ENCODE data around the gene HRAS. TPM values are rescaled to one million over a fixed set of nuclear protein-coding genes. Genes with fewer than 3 reads are reported as not detected.

The HRAS gene
- total RNA-seq, 1 donor from 2014 or later = 83.7 TPM

GRCh38 chr11:555227-555779 lies 19.9 kb upstream of the HRAS start:
- peaks cover 40% of the 10 kb centered on the region for H3K27me3 ChIP-seq (ENCODE audit: control insufficient read depth, insufficient read depth, low read length)
- H3K4me3 ChIP-seq (ENCODE audit: low read depth, low read length) = peak overlapping the region; percentile 37
- no peaks in the 10 kb centered on the region for H3K36me3 ChIP-seq (ENCODE audit: control insufficient read depth, insufficient read depth, low read length)
- no peak for DNase-seq (ENCODE audit: low read depth)
- TF ChIP-seq CTCF (IDR thresholded peaks at IDR 0.05; ENCODE audit: insufficient read depth, low read length, poor library complexity, severe bottlenecking) = no peak

- H3K4me3 ChIP-seq (ENCODE audit: low read depth, low read length) = peak overlapping the region; percentile 37
- H3K36me3 ChIP-seq (ENCODE audit: control insufficient read depth, insufficient read depth, low read length) = no peaks in the 10 kb centered on the region
- peak; percentile 61 for TF ChIP-seq CTCF (IDR thresholded peaks at IDR 0.05; ENCODE audit: insufficient read depth, low read length, poor library complexity, severe bottlenecking)
- H3K27me3 ChIP-seq (ENCODE audit: control insufficient read depth, insufficient read depth, low read length) = peaks cover 40% of the 10 kb centered on the region
- DNase-seq (ENCODE audit: low read depth) = no peak
These were observed 19.3 kb upstream of the HRAS start for GRCh38 chr11:554428-555226.

- peaks cover 40% of the 10 kb centered on the region for H3K27me3 ChIP-seq (ENCODE audit: control insufficient read depth, insufficient read depth, low read length)
- no peak overlapping the region for H3K4me3 ChIP-seq (ENCODE audit: low read depth, low read length)
- no peaks in the 10 kb centered on the region for H3K36me3 ChIP-seq (ENCODE audit: control insufficient read depth, insufficient read depth, low read length)
- no peak for DNase-seq (ENCODE audit: low read depth)
- no peak for TF ChIP-seq CTCF (IDR thresholded peaks at IDR 0.05; ENCODE audit: insufficient read depth, low read length, poor library complexity, severe bottlenecking)
These were observed 18.6 kb upstream of the HRAS start for GRCh38 chr11:553988-554340.

GRCh38 chr11:553083-553987 lies 18.0 kb upstream of the HRAS start:
- no peak for DNase-seq (ENCODE audit: low read depth)
- no peak for TF ChIP-seq CTCF (IDR thresholded peaks at IDR 0.05; ENCODE audit: insufficient read depth, low read length, poor library complexity, severe bottlenecking)

GRCh38 chr11:551596-551995 lies 16.2 kb upstream of the HRAS start:
- H3K36me3 ChIP-seq (ENCODE audit: control insufficient read depth, insufficient read depth, low read length) = no peaks in the 10 kb centered on the region
- no peak for DNase-seq (ENCODE audit: low read depth)
- no peak for TF ChIP-seq CTCF (IDR thresholded peaks at IDR 0.05; ENCODE audit: insufficient read depth, low read length, poor library complexity, severe bottlenecking)
- no peak overlapping the region for H3K4me3 ChIP-seq (ENCODE audit: low read depth, low read length)
- H3K27me3 ChIP-seq (ENCODE audit: control insufficient read depth, insufficient read depth, low read length) = peaks cover 27% of the 10 kb centered on the region

More at GRCh38 chr11:553083-553987, 18.0 kb upstream of the HRAS start:
- Histone ChIP-seq H3K27me3 (ENCODE audit: control insufficient read depth, insufficient read depth, low read length) (peaks cover 40% of the 10 kb centered on the region), H3K4me3 (ENCODE audit: low read depth, low read length) (no peak overlapping the region), H3K36me3 (ENCODE audit: control insufficient read depth, insufficient read depth, low read length) (no peaks in the 10 kb centered on the region)
